OCI-LY1 (cell line): ENCODE results near the gene HSD17B7.

Source experiments
- H2AFZ ChIP-seq: fragments of 200-600 bp; sonication (generic), shearing (Covaris generic); 2 replicates; pipeline ENCODE4 v1.6.0; 2014; ENCODE audit warnings: antibody characterized with exemption, mild to moderate bottlenecking, low read length
- H3F3A ChIP-seq: fragments of 200-600 bp; sonication (generic), shearing (Covaris generic); 2 replicates; pipeline ENCODE4 v1.6.0; 2014; ENCODE audit warnings: mild to moderate bottlenecking, antibody characterized with exemption, low read length, moderate library complexity; ENCODE audit not compliant: insufficient read depth
- H3K27ac ChIP-seq: fragments of 200-600 bp; sonication (generic); 2 replicates; pipeline ENCODE4 v1.5.1; 2014; ENCODE audit warnings: low read length, mixed run types, mild to moderate bottlenecking, low read depth; ENCODE audit not compliant: poor library complexity, severe bottlenecking
- H3K27me3 ChIP-seq: fragments of 200-600 bp; sonication (generic); 2 replicates; pipeline ENCODE4 v1.6.0; 2014; ENCODE audit warnings: antibody characterized with exemption, mild to moderate bottlenecking, low read length, moderate library complexity; ENCODE audit not compliant: insufficient read depth
- H3K36me3 ChIP-seq: fragments of 200-600 bp; sonication (generic); 2 replicates; pipeline ENCODE4 v1.6.1; 2014; ENCODE audit warnings: mild to moderate bottlenecking, antibody characterized with exemption, low read length, moderate library complexity, mixed read lengths; ENCODE audit not compliant: insufficient read depth
- H3K4me1 ChIP-seq: fragments of 200-600 bp; sonication (generic); 2 replicates; pipeline ENCODE4 v1.5.1; 2014; ENCODE audit warnings: mild to moderate bottlenecking, low read length, moderate library complexity; ENCODE audit not compliant: insufficient read depth, severe bottlenecking
- H3K4me2 ChIP-seq: fragments of 200-600 bp; sonication (generic), shearing (Covaris generic); 2 replicates; pipeline ENCODE4 v1.6.1; 2014; ENCODE audit warnings: low read length
- H3K4me3 ChIP-seq: fragments of 200-600 bp; sonication (generic); 2 replicates; pipeline ENCODE4 v1.5.1; 2014; ENCODE audit warnings: low read length, low read depth, mild to moderate bottlenecking, mixed read lengths; ENCODE audit not compliant: poor library complexity, severe bottlenecking
- H3K79me2 ChIP-seq: fragments of 200-600 bp; shearing (Covaris generic); 2 replicates; pipeline ENCODE4 v1.6.1; 2016; ENCODE audit warnings: mixed run types, low read length, mixed read lengths; ENCODE audit not compliant: insufficient read depth
- H3K9ac ChIP-seq: fragments of 200-600 bp; sonication (generic), shearing (Covaris generic); 2 replicates; pipeline ENCODE4 v1.6.1; 2014; ENCODE audit warnings: mild to moderate bottlenecking, low read length, mixed read lengths
- H3K9me2 ChIP-seq: fragments of 200-600 bp; sonication (generic), shearing (Covaris generic); 2 replicates; pipeline ENCODE4 v1.6.1; 2014; ENCODE audit warnings: low read depth, mild to moderate bottlenecking, low read length, mixed read lengths
- H3K9me3 ChIP-seq: fragments of 200-600 bp; shearing (Covaris generic); 2 replicates; pipeline ENCODE4 v1.6.1; 2014; ENCODE audit warnings: low read length, mixed read lengths
- H4K20me1 ChIP-seq: fragments of 200-600 bp; sonication (generic), shearing (Covaris generic); 2 replicates; pipeline ENCODE4 v1.6.0; 2016; ENCODE audit warnings: mild to moderate bottlenecking, low read length; ENCODE audit not compliant: insufficient read depth
- EZH2 ChIP-seq: fragments of 200-600 bp; sonication (generic), shearing (Covaris generic); IDR thresholded peaks from 2 replicates; pipeline ENCODE4 v1.8.0; 2017; ENCODE audit warnings: borderline replicate concordance, mixed run types, mild to moderate bottlenecking, antibody characterized with exemption, low read length, moderate library complexity, mixed read lengths
- TF ChIP-seq, protein P1 (sequence below): fragments of 200-600 bp; sonication (generic), shearing (Covaris generic); IDR thresholded peaks from 2 replicates; pipeline ENCODE4 v1.5.1; 2017; ENCODE audit warnings: mild to moderate bottlenecking, antibody characterized with exemption, low read length, moderate library complexity, mixed read lengths

HSD17B7 gene

GRCh38 chr1:162861101-162861500 is 70.6 kb downstream of the HSD17B7 start, which contains the start of gene CCDC190:
Gene CCDC190, minus strand, starts transcription at chr1:162861175. Its CDS starts 1,529 bp downstream, at chr1:162859646.
- Histone ChIP-seq H3K36me3 (no peaks in the 10 kb centered on the region), H3K27me3 (no peaks in the 10 kb centered on the region), H3K4me3 (no peak within 1 kb of the TSS), H3K27ac (no peak within 1 kb of the TSS), H3K9me2 (no peaks in the 10 kb centered on the region), H3K9ac (no peak within 1 kb of the TSS), H3K9me3 (no peaks in the 10 kb centered on the region), H2AFZ (no peak within 1 kb of the TSS), H3K4me2 (no peak within 1 kb of the TSS), H3K79me2 (no peaks in the 10 kb centered on the region), H3F3A (no peaks in the 10 kb centered on the region), H3K4me1 (no peaks in the 10 kb centered on the region), H4K20me1 (no peaks in the 10 kb centered on the region)
- TF ChIP-seq, protein P1, sequence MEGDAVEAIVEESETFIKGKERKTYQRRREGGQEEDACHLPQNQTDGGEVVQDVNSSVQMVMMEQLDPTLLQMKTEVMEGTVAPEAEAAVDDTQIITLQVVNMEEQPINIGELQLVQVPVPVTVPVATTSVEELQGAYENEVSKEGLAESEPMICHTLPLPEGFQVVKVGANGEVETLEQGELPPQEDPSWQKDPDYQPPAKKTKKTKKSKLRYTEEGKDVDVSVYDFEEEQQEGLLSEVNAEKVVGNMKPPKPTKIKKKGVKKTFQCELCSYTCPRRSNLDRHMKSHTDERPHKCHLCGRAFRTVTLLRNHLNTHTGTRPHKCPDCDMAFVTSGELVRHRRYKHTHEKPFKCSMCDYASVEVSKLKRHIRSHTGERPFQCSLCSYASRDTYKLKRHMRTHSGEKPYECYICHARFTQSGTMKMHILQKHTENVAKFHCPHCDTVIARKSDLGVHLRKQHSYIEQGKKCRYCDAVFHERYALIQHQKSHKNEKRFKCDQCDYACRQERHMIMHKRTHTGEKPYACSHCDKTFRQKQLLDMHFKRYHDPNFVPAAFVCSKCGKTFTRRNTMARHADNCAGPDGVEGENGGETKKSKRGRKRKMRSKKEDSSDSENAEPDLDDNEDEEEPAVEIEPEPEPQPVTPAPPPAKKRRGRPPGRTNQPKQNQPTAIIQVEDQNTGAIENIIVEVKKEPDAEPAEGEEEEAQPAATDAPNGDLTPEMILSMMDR = no peak
- no peak for TF ChIP-seq EZH2

GRCh38 chr1:162861625-162862024 is 71.1 kb downstream of the HSD17B7 start:
- Histone ChIP-seq H3K27me3 (no peaks in the 10 kb centered on the region), H3K4me2 (no peak overlapping the region), H3K9me3 (no peaks in the 10 kb centered on the region), H2AFZ (no peak overlapping the region), H3K4me3 (no peak overlapping the region), H3K36me3 (no peaks in the 10 kb centered on the region), H3K79me2 (no peaks in the 10 kb centered on the region), H4K20me1 (no peaks in the 10 kb centered on the region), H3K4me1 (no peaks in the 10 kb centered on the region), H3K27ac (no peak overlapping the region), H3K9ac (no peak overlapping the region), H3F3A (no peaks in the 10 kb centered on the region), H3K9me2 (no peaks in the 10 kb centered on the region)
- TF ChIP-seq, protein P1 = no peak
- TF ChIP-seq EZH2 = no peak
